GM10266 (cell line): ENCODE results near the gene SNX21.
A peak's percentile ranks its signal among the peaks of the same experiment; 100 is the strongest.

Source experiments
- DNase-seq: peaks from one replicate; pipeline ENCODE4 v3.0.0; 2012; ENCODE audit errors: extremely low spot score
- TF ChIP-seq, protein P1 (sequence below): IDR thresholded peaks from 2 replicates; pipeline ENCODE4 v1.5.1; 2012; ENCODE audit warnings: mild to moderate bottlenecking, low read depth; ENCODE audit not compliant: control insufficient read depth, insufficient read depth; ENCODE audit errors: missing control alignments

Gene SNX21

DNA sequence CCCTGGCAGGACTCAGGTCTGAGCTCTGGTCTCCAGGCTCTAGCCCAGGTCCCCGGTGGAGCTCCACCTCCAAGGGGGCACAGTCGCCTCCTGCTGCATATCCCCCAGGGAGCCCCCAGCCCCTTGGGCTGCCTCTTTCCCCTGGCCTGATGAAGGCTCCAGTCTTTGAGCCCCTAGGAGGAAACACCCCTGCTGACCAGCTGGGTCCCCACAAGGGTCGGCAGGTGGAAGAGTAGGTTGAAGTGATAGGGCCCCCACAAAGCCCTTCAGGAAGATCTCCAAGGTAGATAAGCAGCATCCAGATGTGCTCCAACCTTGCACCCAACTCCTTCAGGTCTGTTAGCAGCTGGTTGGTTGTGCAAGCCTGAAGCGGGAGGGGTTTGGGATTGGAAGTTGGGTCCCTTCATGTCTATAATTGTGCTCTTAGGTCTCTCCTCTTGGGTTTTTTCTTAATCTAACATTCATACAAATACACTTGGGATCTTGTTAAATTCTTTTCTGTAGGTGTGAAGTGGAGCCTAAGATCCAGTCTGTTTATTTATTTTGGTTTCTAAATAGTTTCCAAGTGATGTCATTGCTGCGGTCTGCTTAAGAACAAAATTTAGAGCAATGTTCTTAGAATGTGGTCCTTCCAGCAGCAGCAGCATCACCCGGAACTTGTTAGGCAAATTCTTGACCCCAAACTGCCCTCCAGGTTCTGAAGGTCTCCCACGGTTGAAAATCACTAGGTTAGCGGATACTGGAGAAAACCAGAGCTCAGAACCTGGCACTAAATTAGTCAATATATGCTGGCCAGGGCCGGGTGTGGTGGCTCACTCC, 16.0 kb upstream of the SNX21 start:
- TF ChIP-seq, protein P1, sequence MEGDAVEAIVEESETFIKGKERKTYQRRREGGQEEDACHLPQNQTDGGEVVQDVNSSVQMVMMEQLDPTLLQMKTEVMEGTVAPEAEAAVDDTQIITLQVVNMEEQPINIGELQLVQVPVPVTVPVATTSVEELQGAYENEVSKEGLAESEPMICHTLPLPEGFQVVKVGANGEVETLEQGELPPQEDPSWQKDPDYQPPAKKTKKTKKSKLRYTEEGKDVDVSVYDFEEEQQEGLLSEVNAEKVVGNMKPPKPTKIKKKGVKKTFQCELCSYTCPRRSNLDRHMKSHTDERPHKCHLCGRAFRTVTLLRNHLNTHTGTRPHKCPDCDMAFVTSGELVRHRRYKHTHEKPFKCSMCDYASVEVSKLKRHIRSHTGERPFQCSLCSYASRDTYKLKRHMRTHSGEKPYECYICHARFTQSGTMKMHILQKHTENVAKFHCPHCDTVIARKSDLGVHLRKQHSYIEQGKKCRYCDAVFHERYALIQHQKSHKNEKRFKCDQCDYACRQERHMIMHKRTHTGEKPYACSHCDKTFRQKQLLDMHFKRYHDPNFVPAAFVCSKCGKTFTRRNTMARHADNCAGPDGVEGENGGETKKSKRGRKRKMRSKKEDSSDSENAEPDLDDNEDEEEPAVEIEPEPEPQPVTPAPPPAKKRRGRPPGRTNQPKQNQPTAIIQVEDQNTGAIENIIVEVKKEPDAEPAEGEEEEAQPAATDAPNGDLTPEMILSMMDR, result no peak
- no peak for DNase-seq

DNA sequence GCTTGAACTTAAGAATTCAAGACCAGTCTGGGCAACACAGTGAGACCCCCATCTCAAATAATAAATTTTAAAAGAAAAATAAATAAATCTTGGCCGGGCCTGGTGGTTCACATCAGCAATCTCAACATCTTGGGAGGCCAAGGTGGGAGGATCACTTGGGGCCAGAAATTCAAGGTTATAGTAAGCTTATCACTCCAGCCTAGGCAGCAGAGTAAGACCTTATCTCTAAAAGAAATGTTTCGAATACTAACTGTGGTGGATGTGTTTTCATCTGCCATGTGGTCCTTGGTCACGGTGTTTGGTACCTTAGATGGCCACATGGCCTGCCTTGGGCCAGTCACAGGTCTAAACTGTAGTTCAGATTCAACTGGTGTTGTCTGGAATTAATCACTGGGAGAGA, 15.4 kb upstream of the SNX21 start:
- DNase-seq, result no peak
- TF ChIP-seq, protein P1, result no peak

DNA sequence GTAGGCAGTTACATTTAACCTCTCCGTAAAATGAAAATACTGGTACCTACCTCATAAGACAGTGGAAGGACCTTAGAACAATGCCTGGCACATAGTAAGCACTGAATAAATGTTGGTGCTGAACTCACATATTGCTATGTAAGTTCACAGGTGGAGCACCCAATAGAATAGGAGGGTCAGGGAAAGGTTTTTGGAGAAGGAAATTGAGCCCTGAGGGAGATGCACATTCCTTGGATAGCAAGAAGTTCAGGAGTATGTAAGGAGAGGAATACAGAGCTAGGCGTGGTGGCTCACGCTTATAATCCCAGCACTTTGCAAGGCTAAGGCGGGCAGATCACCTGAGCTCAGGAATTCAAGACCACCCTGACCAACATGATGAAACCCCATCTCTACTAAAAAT, 14.1 kb upstream of the SNX21 start:
- TF ChIP-seq, protein P1, result no peak
- DNase-seq, result no peak

DNA sequence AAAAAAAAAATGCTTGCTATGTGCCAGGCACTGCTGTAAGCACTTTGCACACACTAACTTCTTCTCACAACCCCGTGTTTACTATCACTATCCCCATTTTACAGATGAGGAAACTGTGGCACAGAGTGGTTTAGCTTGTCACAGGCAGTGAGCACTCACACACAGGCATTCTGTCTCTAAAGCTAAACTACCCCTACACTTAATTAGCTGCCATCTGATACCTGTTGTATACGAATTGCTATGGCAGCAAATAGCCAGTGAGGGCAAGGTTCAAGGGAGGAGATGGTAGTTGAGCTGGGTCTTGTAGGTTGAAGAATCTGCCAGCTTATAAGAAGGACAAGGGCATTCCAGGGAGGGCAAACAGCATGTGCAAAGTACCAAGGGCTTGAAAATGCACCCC, 11.7 kb upstream of the SNX21 start:
- DNase-seq, result no peak
- TF ChIP-seq, protein P1, result no peak

DNA sequence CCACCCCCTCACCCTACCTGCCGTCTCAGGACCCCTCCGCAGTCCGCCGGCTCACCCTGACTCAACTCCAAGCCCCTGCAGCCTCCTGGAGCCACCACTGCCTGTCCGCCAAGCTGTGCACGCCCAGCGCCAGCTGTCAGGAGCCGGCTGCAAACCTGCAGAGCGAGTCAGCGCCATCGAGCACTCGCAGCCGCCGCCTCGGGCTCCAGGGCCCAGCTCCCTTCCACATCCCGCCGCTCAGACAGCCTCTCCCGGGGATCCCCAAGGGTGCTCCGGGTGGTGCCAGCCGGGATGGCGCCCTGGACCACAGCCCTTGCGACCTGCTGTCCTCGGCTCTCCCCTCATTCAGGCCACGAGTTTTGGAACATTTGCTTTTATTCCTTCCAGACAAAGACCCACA, 10.7 kb upstream of the SNX21 start:
- TF ChIP-seq, protein P1, result no peak
- no peak for DNase-seq

DNA sequence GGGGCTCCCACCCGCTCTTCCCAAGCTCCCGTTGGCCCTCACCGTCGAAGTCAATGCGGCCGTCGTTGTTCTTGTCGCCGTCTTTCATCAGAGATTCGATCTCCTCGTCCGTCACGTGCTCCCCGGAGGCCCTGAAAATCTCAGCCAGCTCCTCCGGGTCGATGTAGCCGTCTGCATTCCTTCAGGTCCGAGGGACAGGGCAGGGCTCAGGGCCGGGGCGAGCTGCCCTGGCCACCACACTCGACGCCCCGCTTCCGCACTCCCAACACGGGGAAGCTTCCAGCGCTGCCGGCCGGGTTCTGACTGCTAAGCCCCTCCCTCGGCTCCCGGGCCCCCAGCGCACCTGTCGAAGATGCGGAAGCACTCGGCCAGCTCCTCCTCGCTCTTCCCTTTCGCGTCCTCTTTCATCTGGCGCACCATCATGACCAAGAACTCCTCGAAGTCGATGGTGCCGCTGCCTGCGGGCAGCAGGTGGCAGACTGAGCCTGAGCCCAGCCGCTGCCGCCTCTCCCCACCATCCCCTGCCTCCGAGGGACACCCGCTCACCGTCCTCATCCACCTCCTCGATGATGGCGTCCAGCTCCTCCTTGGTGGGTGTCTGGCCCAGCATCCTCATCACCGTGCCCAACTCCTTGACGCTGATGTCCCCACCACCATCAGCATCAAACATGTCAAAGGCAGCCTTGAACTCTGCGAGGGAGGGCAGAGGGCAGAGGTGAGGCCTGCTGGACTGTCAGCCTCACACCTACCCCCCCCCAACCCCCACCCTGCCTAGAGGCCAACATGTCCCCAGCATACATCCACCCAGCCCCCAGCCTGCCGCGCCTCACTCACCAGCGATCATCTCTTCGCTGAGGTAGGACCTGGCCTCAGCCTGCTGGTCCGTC, 9.4 kb upstream of the SNX21 start:
- TF ChIP-seq, protein P1, result peak; percentile 60

More for the DNA sequence above, 9.4 kb upstream of the SNX21 start:
- peak; percentile 59 for DNase-seq
